Neural cell (in vitro differentiated cells): ENCODE measurements around the gene ZNF638.

ENCODE experiments used
- EP300 ChIP-seq: fragments of 450-650 bp; conservative IDR thresholded peaks from 2 replicates; pipeline ENCODE4 v1.6.1; 2014; ENCODE audit warnings: antibody characterized with exemption, mild to moderate bottlenecking, moderate library complexity; ENCODE audit not compliant: poor library complexity, severe bottlenecking
- EZH2 ChIP-seq: fragments of 200-600, 300-800 bp; shearing (Covaris generic), sonication (generic); IDR thresholded peaks from 2 replicates; pipeline ENCODE4 v1.6.1; 2014; ENCODE audit warnings: antibody characterized with exemption, low read length, borderline replicate concordance, mild to moderate bottlenecking; ENCODE audit not compliant: insufficient read depth, poor library complexity, severe bottlenecking
- MXI1 ChIP-seq: fragments of 450-650 bp; conservative IDR thresholded peaks from 2 replicates; pipeline ENCODE4 v1.6.1; 2014; ENCODE audit warnings: antibody characterized with exemption, mild to moderate bottlenecking; ENCODE audit not compliant: poor library complexity, severe bottlenecking
- POLR2AphosphoS5 ChIP-seq: IDR thresholded peaks from 2 replicates; pipeline ENCODE4 v1.6.1; 2012
- RAD21 ChIP-seq: fragments of 450-650 bp; conservative IDR thresholded peaks from 2 replicates; pipeline ENCODE4 v1.6.1; 2014; ENCODE audit warnings: antibody characterized with exemption, mild to moderate bottlenecking, moderate library complexity
- TAF1 ChIP-seq: IDR thresholded peaks from 2 replicates; pipeline ENCODE4 v1.6.1; 2012; ENCODE audit warnings: low read depth
- TF ChIP-seq, protein P1 (sequence below): fragments of 450-650 bp; IDR thresholded peaks from 2 replicates; pipeline ENCODE4 v1.5.1; 2014; ENCODE audit warnings: antibody characterized with exemption, mild to moderate bottlenecking, moderate library complexity; ENCODE audit not compliant: poor library complexity, severe bottlenecking
- TF ChIP-seq, protein P2 (sequence below): IDR thresholded peaks from 2 replicates; pipeline ENCODE4 v1.6.1; 2012; ENCODE audit warnings: borderline replicate concordance

DNA sequence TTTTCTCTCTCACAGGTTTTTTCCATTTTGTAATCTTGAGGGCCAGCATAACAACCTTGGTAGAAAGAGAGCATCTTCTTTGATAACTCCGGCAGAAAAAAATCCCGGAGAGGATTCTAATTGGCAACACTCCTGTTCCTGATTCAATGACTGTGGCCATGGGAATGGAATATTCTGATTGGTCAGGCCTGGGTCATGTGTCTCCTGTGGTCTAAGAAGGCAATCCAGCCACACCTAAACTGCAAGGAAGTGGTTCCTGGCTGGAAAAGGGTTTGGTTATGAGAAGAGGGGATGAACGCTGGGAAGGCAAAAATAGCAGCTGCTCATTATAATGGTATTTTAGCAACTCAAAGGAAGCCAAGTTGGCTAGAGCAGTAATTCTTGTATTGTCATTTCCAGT lies 24.8 kb upstream of the ZNF638 start:
- TF ChIP-seq, protein P1, sequence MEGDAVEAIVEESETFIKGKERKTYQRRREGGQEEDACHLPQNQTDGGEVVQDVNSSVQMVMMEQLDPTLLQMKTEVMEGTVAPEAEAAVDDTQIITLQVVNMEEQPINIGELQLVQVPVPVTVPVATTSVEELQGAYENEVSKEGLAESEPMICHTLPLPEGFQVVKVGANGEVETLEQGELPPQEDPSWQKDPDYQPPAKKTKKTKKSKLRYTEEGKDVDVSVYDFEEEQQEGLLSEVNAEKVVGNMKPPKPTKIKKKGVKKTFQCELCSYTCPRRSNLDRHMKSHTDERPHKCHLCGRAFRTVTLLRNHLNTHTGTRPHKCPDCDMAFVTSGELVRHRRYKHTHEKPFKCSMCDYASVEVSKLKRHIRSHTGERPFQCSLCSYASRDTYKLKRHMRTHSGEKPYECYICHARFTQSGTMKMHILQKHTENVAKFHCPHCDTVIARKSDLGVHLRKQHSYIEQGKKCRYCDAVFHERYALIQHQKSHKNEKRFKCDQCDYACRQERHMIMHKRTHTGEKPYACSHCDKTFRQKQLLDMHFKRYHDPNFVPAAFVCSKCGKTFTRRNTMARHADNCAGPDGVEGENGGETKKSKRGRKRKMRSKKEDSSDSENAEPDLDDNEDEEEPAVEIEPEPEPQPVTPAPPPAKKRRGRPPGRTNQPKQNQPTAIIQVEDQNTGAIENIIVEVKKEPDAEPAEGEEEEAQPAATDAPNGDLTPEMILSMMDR: no peak
- TF ChIP-seq EZH2: no peak
- TF ChIP-seq POLR2AphosphoS5: no peak
- TF ChIP-seq, protein P2, sequence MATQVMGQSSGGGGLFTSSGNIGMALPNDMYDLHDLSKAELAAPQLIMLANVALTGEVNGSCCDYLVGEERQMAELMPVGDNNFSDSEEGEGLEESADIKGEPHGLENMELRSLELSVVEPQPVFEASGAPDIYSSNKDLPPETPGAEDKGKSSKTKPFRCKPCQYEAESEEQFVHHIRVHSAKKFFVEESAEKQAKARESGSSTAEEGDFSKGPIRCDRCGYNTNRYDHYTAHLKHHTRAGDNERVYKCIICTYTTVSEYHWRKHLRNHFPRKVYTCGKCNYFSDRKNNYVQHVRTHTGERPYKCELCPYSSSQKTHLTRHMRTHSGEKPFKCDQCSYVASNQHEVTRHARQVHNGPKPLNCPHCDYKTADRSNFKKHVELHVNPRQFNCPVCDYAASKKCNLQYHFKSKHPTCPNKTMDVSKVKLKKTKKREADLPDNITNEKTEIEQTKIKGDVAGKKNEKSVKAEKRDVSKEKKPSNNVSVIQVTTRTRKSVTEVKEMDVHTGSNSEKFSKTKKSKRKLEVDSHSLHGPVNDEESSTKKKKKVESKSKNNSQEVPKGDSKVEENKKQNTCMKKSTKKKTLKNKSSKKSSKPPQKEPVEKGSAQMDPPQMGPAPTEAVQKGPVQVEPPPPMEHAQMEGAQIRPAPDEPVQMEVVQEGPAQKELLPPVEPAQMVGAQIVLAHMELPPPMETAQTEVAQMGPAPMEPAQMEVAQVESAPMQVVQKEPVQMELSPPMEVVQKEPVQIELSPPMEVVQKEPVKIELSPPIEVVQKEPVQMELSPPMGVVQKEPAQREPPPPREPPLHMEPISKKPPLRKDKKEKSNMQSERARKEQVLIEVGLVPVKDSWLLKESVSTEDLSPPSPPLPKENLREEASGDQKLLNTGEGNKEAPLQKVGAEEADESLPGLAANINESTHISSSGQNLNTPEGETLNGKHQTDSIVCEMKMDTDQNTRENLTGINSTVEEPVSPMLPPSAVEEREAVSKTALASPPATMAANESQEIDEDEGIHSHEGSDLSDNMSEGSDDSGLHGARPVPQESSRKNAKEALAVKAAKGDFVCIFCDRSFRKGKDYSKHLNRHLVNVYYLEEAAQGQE: no peak
- no peak for TF ChIP-seq MXI1
- TF ChIP-seq TAF1: no peak
- no peak for TF ChIP-seq EP300
- no peak for TF ChIP-seq RAD21
